HL-60 (cell line): ENCODE measurements around the gene NR0B2.

Experiments
- DNase-seq, 2 experiments: peaks; one replicate each; pipeline ENCODE4 v3.0.0-alpha.2; 2010 to 2020; ENCODE audit warnings: low read depth in 1 of 2, low spot score in 1 of 2
- H3K27ac ChIP-seq: fragments of 250-450 bp; sonication (Bioruptor Pico); replicated peaks from 2 replicates; pipeline ENCODE4 v1.5.1; 2020; ENCODE audit warnings: mild to moderate bottlenecking, moderate library complexity
- H3K27me3 ChIP-seq: fragments of 250-450 bp; sonication (Bioruptor Pico); 2 replicates; pipeline ENCODE4 v1.5.1; 2021; ENCODE audit warnings: mild to moderate bottlenecking, moderate library complexity; ENCODE audit not compliant: insufficient read depth, poor library complexity, severe bottlenecking
- H3K4me3 ChIP-seq: replicated peaks from 2 replicates; pipeline ENCODE4 v1.5.1; 2011; ENCODE audit warnings: mild to moderate bottlenecking, control low read depth, low read length; ENCODE audit not compliant: insufficient read depth
- GABPA ChIP-seq: IDR thresholded peaks from 2 replicates; pipeline ENCODE4 v1.6.1; 2012; ENCODE audit warnings: low read depth
- POLR2AphosphoS5 ChIP-seq: IDR thresholded peaks from 2 replicates; pipeline ENCODE4 v1.6.1; 2012; ENCODE audit warnings: low read depth
- SPI1 ChIP-seq: IDR thresholded peaks from 2 replicates; pipeline ENCODE4 v1.6.1; 2012; ENCODE audit warnings: low read depth, mild to moderate bottlenecking, borderline replicate concordance
- TF ChIP-seq, protein P1 (sequence below): IDR thresholded peaks from 2 replicates; pipeline ENCODE4 v1.6.1; 2012; ENCODE audit warnings: low read depth; ENCODE audit not compliant: insufficient replicate concordance
- TF ChIP-seq, protein P2 (sequence below): IDR thresholded peaks from one replicate; pipeline ENCODE4 v1.5.1; 2011; ENCODE audit warnings: low read length, control low read depth, inconsistent platforms; ENCODE audit not compliant: insufficient read depth

NR0B2 gene

GRCh38 chr1:26864610-26865480 is 48.9 kb downstream of the NR0B2 start:
- H3K4me3 ChIP-seq = peak overlapping the region; percentile 65
- TF ChIP-seq, protein P1, sequence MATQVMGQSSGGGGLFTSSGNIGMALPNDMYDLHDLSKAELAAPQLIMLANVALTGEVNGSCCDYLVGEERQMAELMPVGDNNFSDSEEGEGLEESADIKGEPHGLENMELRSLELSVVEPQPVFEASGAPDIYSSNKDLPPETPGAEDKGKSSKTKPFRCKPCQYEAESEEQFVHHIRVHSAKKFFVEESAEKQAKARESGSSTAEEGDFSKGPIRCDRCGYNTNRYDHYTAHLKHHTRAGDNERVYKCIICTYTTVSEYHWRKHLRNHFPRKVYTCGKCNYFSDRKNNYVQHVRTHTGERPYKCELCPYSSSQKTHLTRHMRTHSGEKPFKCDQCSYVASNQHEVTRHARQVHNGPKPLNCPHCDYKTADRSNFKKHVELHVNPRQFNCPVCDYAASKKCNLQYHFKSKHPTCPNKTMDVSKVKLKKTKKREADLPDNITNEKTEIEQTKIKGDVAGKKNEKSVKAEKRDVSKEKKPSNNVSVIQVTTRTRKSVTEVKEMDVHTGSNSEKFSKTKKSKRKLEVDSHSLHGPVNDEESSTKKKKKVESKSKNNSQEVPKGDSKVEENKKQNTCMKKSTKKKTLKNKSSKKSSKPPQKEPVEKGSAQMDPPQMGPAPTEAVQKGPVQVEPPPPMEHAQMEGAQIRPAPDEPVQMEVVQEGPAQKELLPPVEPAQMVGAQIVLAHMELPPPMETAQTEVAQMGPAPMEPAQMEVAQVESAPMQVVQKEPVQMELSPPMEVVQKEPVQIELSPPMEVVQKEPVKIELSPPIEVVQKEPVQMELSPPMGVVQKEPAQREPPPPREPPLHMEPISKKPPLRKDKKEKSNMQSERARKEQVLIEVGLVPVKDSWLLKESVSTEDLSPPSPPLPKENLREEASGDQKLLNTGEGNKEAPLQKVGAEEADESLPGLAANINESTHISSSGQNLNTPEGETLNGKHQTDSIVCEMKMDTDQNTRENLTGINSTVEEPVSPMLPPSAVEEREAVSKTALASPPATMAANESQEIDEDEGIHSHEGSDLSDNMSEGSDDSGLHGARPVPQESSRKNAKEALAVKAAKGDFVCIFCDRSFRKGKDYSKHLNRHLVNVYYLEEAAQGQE = no peak
- TF ChIP-seq POLR2AphosphoS5 (peak; percentile 85), GABPA (peak; percentile 59; the same call in 1 of the 2 replicates)
- peak overlapping the region; percentile 82 for H3K27ac ChIP-seq
- DNase-seq = peak; percentile 95 to 96
- H3K27me3 ChIP-seq = no peaks in the 10 kb centered on the region

- no peak overlapping the region for H3K4me3 ChIP-seq
- no peak overlapping the region for H3K27ac ChIP-seq
Observed at GRCh38 chr1:26863685-26864077, 50.1 kb downstream of the NR0B2 start.

DNA sequence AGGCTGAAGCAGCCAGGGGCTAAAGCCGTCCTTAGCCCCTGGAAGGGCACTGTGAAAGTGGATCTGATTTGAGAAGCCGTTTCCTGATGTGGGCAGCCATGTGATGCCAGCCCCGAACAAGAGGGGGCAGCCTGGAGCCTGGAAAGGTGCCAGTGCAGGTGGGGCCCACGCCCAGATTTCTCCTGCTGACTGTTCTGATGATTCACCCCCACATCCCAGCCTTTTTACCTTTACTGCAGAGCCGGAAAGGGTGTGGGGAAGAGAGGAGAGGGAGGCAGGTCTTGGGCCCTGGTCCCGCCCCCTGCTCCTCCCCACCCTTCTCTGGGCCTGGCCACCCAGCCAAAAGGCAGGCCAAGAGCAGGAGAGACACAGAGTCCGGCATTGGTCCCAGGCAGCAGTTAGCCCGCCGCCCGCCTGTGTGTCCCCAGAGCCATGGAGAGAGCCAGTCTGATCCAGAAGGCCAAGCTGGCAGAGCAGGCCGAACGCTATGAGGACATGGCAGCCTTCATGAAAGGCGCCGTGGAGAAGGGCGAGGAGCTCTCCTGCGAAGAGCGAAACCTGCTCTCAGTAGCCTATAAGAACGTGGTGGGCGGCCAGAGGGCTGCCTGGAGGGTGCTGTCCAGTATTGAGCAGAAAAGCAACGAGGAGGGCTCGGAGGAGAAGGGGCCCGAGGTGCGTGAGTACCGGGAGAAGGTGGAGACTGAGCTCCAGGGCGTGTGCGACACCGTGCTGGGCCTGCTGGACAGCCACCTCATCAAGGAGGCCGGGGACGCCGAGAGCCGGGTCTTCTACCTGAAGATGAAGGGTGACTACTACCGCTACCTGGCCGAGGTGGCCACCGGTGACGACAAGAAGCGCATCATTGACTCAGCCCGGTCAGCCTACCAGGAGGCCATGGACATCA is 50.7 kb downstream of the NR0B2 start, which contains the start of gene SFN:
Gene SFN, plus strand, starts transcription at position 369 of the 904 bp plus-strand sequence. Its CDS starts 64 bp downstream, at position 433.
- Histone ChIP-seq H3K27ac (no peak within 1 kb of the TSS), H3K27me3 (no peaks in the 10 kb centered on the region), H3K4me3 (no peak within 1 kb of the TSS)
- TF ChIP-seq GABPA (no peak), SPI1 (no peak), POLR2AphosphoS5 (0 out of 2 replicates have a peak, but pooled peaks have one; percentile 20)
- TF ChIP-seq, protein P1 = no peak
- TF ChIP-seq, protein P2, sequence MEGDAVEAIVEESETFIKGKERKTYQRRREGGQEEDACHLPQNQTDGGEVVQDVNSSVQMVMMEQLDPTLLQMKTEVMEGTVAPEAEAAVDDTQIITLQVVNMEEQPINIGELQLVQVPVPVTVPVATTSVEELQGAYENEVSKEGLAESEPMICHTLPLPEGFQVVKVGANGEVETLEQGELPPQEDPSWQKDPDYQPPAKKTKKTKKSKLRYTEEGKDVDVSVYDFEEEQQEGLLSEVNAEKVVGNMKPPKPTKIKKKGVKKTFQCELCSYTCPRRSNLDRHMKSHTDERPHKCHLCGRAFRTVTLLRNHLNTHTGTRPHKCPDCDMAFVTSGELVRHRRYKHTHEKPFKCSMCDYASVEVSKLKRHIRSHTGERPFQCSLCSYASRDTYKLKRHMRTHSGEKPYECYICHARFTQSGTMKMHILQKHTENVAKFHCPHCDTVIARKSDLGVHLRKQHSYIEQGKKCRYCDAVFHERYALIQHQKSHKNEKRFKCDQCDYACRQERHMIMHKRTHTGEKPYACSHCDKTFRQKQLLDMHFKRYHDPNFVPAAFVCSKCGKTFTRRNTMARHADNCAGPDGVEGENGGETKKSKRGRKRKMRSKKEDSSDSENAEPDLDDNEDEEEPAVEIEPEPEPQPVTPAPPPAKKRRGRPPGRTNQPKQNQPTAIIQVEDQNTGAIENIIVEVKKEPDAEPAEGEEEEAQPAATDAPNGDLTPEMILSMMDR = peak; percentile 20
- DNase-seq = peak; percentile 29 to 46

More at GRCh38 chr1:26863685-26864077, 50.1 kb downstream of the NR0B2 start:
- no peak for TF ChIP-seq GABPA
- no peak for TF ChIP-seq SPI1
- TF ChIP-seq POLR2AphosphoS5 = no peak
- TF ChIP-seq, protein P2 = no peak
- TF ChIP-seq, protein P1 = no peak
- no peaks in the 10 kb centered on the region for H3K27me3 ChIP-seq
- no peak for DNase-seq
